ENCODE results near the gene S1PR3.

S1PR3 gene

DNA sequence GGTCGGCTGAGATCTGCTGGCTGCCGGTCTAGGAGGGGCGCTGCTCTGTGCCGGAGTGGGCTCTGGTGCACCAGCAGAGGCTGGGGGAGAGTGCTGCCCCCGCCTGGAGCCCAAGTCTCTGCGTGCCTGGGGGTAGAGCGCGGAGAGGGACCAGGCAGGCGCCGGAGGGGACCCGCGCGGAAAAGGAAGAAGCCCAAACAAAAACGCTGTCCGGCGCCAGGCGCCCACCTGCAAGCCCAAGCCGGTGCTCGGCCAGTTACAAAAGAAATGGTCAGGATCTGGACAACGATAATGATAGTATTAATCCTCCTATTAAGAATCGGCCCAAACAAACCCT lies 571 bp upstream of the S1PR3 start:
- no peak for DNase-seq

- DNase-seq: no peak
Measured at GRCh38 chr9:88992556-88992955, 1.3 kb downstream of the S1PR3 start.

DNA sequence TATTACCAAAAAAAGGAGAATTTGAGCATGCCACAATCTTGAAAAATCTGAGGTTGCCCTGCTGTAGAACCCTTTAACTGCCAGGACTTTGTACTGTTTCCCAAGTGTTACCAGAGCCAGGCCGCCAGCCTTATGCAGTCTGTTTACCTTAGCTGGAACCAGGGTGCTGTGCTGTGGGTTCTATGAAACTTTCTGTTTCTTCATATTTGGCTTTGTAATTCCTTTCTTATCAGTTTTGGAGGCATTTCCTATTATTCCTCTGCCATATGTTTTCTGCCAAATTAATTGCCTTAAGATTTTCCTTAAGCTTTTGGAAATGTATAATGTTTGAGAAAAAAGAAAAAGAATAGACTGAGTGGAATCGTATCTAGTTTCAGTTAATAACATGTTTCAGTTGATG lies 2.1 kb downstream of the S1PR3 start:
- no peak for DNase-seq

- DNase-seq: no peak
Measured at GRCh38 chr9:88993871-88994460, 2.7 kb downstream of the S1PR3 start.

GRCh38 chr9:88994469-88995199 lies 3.4 kb downstream of the S1PR3 start:
- DNase-seq: no peak

DNA sequence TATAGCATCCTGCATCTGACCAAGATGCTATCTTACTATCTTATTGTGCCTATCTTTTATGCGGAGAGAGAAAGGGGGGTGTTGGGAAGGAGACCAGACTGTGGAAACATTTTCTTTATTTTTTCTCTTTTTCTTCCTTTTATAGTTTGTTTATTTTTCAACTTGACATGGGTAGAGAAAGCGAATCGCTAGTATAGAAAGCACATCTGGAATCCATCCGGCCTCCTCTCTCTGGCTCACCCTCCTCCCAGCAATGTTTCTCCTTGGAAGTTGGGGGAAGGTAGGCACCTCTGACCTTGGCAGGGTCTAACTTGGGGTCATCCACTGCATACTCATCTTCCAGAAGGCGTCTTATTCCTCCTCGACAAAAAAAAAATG lies 3.9 kb downstream of the S1PR3 start:
- no peak for DNase-seq

- no peak for DNase-seq
Measured at GRCh38 chr9:88995627-88996026, 4.4 kb downstream of the S1PR3 start.

GRCh38 chr9:88996046-88996920 lies 5.0 kb downstream of the S1PR3 start:
- DNase-seq: no peak

GRCh38 chr9:88996921-88997235 lies 5.6 kb downstream of the S1PR3 start:
- DNase-seq: no peak

DNA sequence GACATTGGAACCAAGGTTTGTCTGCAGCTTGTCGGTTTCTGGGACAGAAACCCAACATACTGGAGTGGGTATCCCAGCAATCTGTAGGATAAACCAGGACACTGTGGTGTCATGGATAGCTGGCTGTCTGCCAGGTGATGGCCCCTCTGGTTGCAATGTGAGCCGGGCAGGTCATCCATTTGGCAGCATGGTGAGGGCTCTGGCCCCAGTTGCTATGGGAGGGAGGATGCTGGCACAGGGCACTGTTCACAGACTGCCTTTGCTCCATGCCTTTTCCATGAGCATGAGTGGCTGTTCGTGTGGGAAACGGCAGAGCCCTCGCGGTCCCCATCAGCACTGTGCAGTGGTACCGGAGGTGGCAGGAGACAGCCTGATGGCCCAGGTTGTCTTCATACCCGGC lies 6.4 kb downstream of the S1PR3 start:
- DNase-seq: no peak

- no peak for DNase-seq
Measured at GRCh38 chr9:88998503-88998902, 7.2 kb downstream of the S1PR3 start.

DNA sequence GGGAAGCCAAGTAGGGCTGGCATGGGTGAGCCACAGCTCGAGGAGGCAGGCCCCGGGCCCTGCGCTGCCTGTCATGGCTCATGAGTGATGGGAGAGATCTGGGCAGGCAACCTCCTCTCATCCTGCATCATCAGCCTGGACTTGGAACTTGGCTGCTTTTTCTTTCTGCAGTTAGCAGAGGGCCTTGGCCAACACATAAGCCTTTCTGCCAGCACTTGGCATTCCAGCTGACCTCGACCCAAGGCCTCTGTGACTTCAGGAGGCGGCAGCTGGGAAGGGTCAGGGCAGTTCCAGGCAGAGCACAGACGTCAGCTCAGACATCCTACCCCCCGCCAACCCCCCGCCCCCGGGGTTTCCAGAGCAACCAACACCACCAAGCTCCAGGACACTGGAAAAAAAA lies 7.6 kb downstream of the S1PR3 start:
- peak in 16 of 56 donors; percentile 12 to 73 (median 34) for DNase-seq

GRCh38 chr9:89000371-89000781 lies 9.1 kb downstream of the S1PR3 start:
- no peak for DNase-seq

- peak in 54 of 56 donors; percentile 15 to 88 (median 72) for DNase-seq
Measured at GRCh38 chr9:89000973-89001916, 10.0 kb downstream of the S1PR3 start.

- no peak for DNase-seq
Measured at GRCh38 chr9:89001917-89002540, 10.8 kb downstream of the S1PR3 start.

DNA sequence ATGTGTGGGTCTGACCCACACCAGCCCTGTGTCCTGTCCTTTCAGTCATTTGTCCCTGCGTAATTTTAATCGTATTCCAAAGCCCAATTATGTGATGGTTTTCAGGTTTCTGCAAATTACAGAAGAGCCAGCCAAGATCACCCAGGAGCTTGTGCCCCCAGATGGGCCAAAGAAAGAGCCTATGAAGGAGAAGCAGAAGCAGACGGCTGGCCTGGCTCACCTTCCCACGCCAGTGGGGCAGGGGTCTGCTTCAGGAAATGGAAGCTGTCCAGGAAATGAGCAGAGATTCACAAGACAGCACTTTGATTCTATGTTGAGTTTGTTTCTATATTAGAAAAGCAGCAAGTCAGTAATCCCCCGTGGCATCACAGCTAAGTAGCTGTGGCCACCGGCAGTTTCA lies 11.7 kb downstream of the S1PR3 start:
- no peak for DNase-seq

GRCh38 chr9:89005323-89005722 lies 14.1 kb downstream of the S1PR3 start:
- no peak for DNase-seq

DNA sequence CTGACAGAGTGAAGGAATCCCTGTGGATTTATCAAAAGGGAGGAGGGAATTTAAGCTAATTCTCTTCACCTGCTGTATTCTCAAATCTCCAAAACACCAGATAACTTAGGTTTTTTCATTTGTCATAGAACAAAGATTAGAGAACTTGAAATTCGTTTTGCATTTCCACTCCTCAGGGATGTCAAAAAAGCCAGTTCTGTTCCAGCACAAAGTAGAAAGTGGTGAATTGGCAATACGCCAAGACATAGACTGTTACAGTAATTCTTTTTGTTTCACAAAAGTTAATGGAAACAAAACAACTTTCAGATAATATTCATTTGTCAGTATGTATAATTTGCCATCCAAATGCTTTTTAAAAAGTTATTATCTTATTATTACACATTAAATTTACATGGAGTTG lies 15.0 kb downstream of the S1PR3 start:
- DNase-seq: no peak

- DNase-seq: no peak
Measured at GRCh38 chr9:89006996-89007967, 16.0 kb downstream of the S1PR3 start.
